Caco-2 (cell line): Measurements from ENCODE around the gene NR4A2. TPM values are rescaled to one million over a fixed set of nuclear protein-coding genes. Genes with fewer than 3 reads are reported as not detected.

Experiments used
- BruUV-seq: library from RNA; stranded (reverse); fragments of 400-500 nt; replicated peaks from 2 replicates; lab custom pipeline; 2021; lab: Mats Ljungman, UMichigan
- CTCF ChIA-PET: fragments of 300-600 bp; sonication (Branson Sonifier 250); formaldehyde crosslinking; loops from one replicate; lab custom pipeline; 2022; ENCODE audit warnings: antibody characterized with exemption; lab: Charles Lee
- POLR2A ChIA-PET: fragments of 300-600 bp; sonication (Branson Sonifier 250); formaldehyde crosslinking; loops from one replicate; lab custom pipeline; 2022; ENCODE audit warnings: antibody characterized with exemption; lab: Charles Lee
- DNase-seq, 2 experiments: peaks; one replicate each; pipeline versions ENCODE4 v3.0.0 to v3.0.0-alpha.2; 2020 to 2022
- H3K27me3 ChIP-seq: replicated peaks from 2 replicates; pipeline ENCODE4 v1.6.0; 2011; ENCODE audit warnings: low read length; ENCODE audit not compliant: control insufficient read depth, insufficient read depth
- H3K36me3 ChIP-seq: 2 replicates; pipeline ENCODE4 v1.5.1; 2011; ENCODE audit warnings: low read length; ENCODE audit not compliant: control insufficient read depth, insufficient read depth
- H3K4me1 ChIP-seq: fragments of 250-450 bp; sonication (Bioruptor Pico); 2 replicates; pipeline ENCODE4 v1.5.1; 2020; ENCODE audit warnings: mild to moderate bottlenecking
- H3K4me3 ChIP-seq: 2 replicates; pipeline ENCODE4 v1.5.1; 2011; ENCODE audit warnings: low read depth, mild to moderate bottlenecking, control low read depth, low read length
- H3K9me3 ChIP-seq: fragments of 250-450 bp; sonication (Bioruptor Pico); 2 replicates; pipeline ENCODE4 v1.5.1; 2020; ENCODE audit warnings: mild to moderate bottlenecking, moderate library complexity
- H3K27ac Mint-ChIP-seq: one replicate; pipeline ENCODE4 v1.8.0; 2022; ENCODE audit warnings: mixed read lengths; ENCODE audit not compliant: unreplicated experiment
- H3K27me3 Mint-ChIP-seq: one replicate; pipeline ENCODE4 v1.8.0; 2022; ENCODE audit warnings: mixed read lengths; ENCODE audit not compliant: insufficient read depth, unreplicated experiment
- H3K36me3 Mint-ChIP-seq: one replicate; pipeline ENCODE4 v1.8.0; 2022; ENCODE audit warnings: mild to moderate bottlenecking, mixed read lengths; ENCODE audit not compliant: insufficient read depth, unreplicated experiment
- H3K4me1 Mint-ChIP-seq: one replicate; pipeline ENCODE4 v1.8.0; 2022; ENCODE audit warnings: low read depth, mixed read lengths; ENCODE audit not compliant: unreplicated experiment
- H3K4me3 Mint-ChIP-seq: one replicate; pipeline ENCODE4 v1.8.0; 2022; ENCODE audit warnings: mild to moderate bottlenecking, moderate library complexity, mixed read lengths; ENCODE audit not compliant: unreplicated experiment
- H3K9me3 Mint-ChIP-seq: one replicate; pipeline ENCODE4 v1.8.0; 2022; ENCODE audit warnings: mixed read lengths; ENCODE audit not compliant: unreplicated experiment
- CTCF ChIP-seq, 2 experiments: fragments of 200-600 bp in 1 of 2; IDR thresholded peaks; 1 replicate in 1 of 2; 2 replicates in 1 of 2; pipeline versions ENCODE4 v1.5.1 to v1.8.0; 2011 to 2022; ENCODE audit warnings: antibody characterized with exemption in 1 of 2, control low read depth in 1 of 2, inconsistent platforms in 1 of 2, low read depth in 1 of 2, low read length in 1 of 2, mild to moderate bottlenecking in 1 of 2, moderate library complexity in 1 of 2; ENCODE audit not compliant: insufficient read depth in 1 of 2, severe bottlenecking in 1 of 2, unreplicated experiment in 1 of 2
- intact Hi-C: fragments of 100-400 bp; cut with micrococcal nuclease; formaldehyde crosslinking; loops from one replicate; pipeline ENCODE4 v1.10.0; 2022; ENCODE audit not compliant: unreplicated experiment
- total RNA-seq: library from RNA; stranded (reverse); gene quantifications from 2 replicates; pipeline ENCODE4 v1.2.3, GENCODE V29; 2022

NR4A2 gene
- total RNA-seq, 1 experiment from 2014 or later: 0.91 TPM

DNA sequence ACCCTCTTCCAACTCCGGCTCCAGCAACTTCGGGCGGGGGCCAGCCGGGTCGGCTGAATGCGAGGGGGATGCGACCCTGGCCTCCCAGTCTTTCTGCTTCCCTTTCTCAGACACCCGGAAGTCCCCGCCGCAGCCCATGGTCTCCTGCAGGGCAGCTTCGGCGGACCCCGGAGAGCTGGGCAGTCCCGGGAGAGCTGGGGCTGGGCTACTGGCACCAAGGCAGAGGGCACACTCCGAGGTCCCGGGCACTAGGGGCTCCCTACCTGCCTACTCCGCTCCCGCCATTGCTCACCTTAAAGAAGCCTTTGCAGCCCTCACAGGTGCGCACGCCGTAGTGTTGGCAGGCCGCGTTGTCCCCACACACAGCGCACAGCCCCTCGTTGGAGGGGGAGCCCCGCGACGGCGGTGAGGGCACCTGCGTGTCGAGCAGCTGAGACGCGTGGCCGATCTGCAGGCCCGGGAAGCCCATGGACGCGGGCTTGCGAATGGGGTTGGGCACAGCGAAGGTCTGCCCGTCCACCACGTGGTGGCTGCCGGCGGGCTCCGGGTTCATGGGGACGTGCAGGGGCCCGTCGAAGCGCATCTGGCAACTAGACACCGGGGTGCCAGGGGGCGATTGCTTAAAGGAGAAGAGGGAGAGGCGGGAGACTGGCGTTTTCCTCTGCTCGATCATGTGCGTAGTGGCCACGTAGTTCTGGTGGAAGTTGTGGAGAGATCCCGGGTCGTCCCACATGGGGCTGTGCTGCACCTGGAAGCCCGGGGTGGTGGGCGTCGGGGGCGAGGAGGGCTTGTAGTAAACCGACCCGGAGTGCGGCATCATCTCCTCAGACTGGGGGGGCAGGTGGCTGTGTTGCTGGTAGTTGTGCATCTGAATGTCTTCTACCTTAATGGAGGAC, 3.2 kb downstream of the NR4A2 start:
- Histone ChIP-seq H3K27me3 (no peaks in the 10 kb centered on the region), H3K4me1 (no peaks in the 10 kb centered on the region), H3K36me3 (no peaks in the 10 kb centered on the region), H3K9me3 (no peaks in the 10 kb centered on the region), H3K4me3 (no peak overlapping the region)
- peaks cover 23% of the 10 kb centered on the region for H3K36me3 Mint-ChIP-seq
- TF ChIP-seq CTCF (IDR thresholded peaks at IDR 0.05; ENCODE audit: insufficient read depth in 1 of 2, low read depth in 1 of 2, low read length in 1 of 2, severe bottlenecking in 1 of 2, unreplicated experiment in 1 of 2): no peak
- H3K4me1 Mint-ChIP-seq: peaks cover 8% of the 10 kb centered on the region
- peaks cover 6% of the 10 kb centered on the region for H3K27me3 Mint-ChIP-seq
- no peak overlapping the region for H3K27ac Mint-ChIP-seq
- DNase-seq: no peak
- H3K9me3 Mint-ChIP-seq: no peaks in the 10 kb centered on the region
- H3K4me3 Mint-ChIP-seq: no peak overlapping the region
- no TSS peak for BruUV-seq
- intact Hi-C loops: no loop called here
- ChIA-PET POLR2A (no interaction called here), CTCF (interaction anchor here (1.0 kb wide), 1 partner anchor 952 kb away, joined by 3 read pairs; no protein-coding TSS in a partner anchor)

- Histone ChIP-seq H3K4me1 (no peaks in the 10 kb centered on the region), H3K36me3 (no peaks in the 10 kb centered on the region), H3K9me3 (no peaks in the 10 kb centered on the region), H3K27me3 (no peaks in the 10 kb centered on the region), H3K4me3 (no peak overlapping the region)
- peaks cover 8% of the 10 kb centered on the region for H3K4me1 Mint-ChIP-seq
- H3K9me3 Mint-ChIP-seq: no peaks in the 10 kb centered on the region
- H3K27me3 Mint-ChIP-seq: peaks cover 6% of the 10 kb centered on the region
- POLR2A ChIA-PET: no interaction called here
- intact Hi-C loops: no loop called here
- no peak for TF ChIP-seq CTCF (IDR thresholded peaks at IDR 0.05; ENCODE audit: insufficient read depth in 1 of 2, low read depth in 1 of 2, low read length in 1 of 2, severe bottlenecking in 1 of 2, unreplicated experiment in 1 of 2)
- H3K27ac Mint-ChIP-seq: no peak overlapping the region
- BruUV-seq: no TSS peak
- peaks cover 11% of the 10 kb centered on the region for H3K36me3 Mint-ChIP-seq
- CTCF ChIA-PET: no interaction called here
- H3K4me3 Mint-ChIP-seq: no peak overlapping the region
- DNase-seq: no peak
Observed at GRCh38 chr2:156327835-156328695, 4.5 kb downstream of the NR4A2 start.

- Mint-ChIP-seq H3K9me3 (no peaks in the 10 kb centered on the region), H3K36me3 (no peaks in the 10 kb centered on the region), H3K4me1 (peaks cover 2% of the 10 kb centered on the region), H3K27me3 (peaks cover 6% of the 10 kb centered on the region), H3K4me3 (no peak overlapping the region), H3K27ac (no peak overlapping the region)
- intact Hi-C loops: no loop called here
- Histone ChIP-seq H3K4me1 (no peaks in the 10 kb centered on the region), H3K27me3 (no peaks in the 10 kb centered on the region), H3K4me3 (no peak overlapping the region), H3K36me3 (no peaks in the 10 kb centered on the region), H3K9me3 (no peaks in the 10 kb centered on the region)
- POLR2A ChIA-PET: no interaction called here
- DNase-seq: no peak
- no TSS peak for BruUV-seq
- CTCF ChIA-PET: no interaction called here
- no peak for TF ChIP-seq CTCF (IDR thresholded peaks at IDR 0.05; ENCODE audit: insufficient read depth in 1 of 2, low read depth in 1 of 2, low read length in 1 of 2, severe bottlenecking in 1 of 2, unreplicated experiment in 1 of 2)
Observed at GRCh38 chr2:156326526-156327095, 5.9 kb downstream of the NR4A2 start.
